Stimulated activated CD4-positive, alpha-beta T cell treated with anti-CD3 and anti-CD28 coated beads, Interleukin-1b, Interleukin-23, amount 100 ng/mL, for 1 hour (primary cell): ENCODE results near the gene SARDH.
"Not testable (repeated sequence)": the region's sequence is repeated elsewhere in the genome, so short reads cannot be mapped to it uniquely, and the experiment has no call there.

Source experiments
- DNase-seq, 2 donors: peaks; one replicate each; pipeline ENCODE4 v3.0.0-alpha.2; 2020; ENCODE audit warnings: low read depth in 2 of 2

SARDH gene

GRCh38 chr9:133777068-133777791, 39.1 kb upstream of the SARDH start:
- no peak for DNase-seq

DNA sequence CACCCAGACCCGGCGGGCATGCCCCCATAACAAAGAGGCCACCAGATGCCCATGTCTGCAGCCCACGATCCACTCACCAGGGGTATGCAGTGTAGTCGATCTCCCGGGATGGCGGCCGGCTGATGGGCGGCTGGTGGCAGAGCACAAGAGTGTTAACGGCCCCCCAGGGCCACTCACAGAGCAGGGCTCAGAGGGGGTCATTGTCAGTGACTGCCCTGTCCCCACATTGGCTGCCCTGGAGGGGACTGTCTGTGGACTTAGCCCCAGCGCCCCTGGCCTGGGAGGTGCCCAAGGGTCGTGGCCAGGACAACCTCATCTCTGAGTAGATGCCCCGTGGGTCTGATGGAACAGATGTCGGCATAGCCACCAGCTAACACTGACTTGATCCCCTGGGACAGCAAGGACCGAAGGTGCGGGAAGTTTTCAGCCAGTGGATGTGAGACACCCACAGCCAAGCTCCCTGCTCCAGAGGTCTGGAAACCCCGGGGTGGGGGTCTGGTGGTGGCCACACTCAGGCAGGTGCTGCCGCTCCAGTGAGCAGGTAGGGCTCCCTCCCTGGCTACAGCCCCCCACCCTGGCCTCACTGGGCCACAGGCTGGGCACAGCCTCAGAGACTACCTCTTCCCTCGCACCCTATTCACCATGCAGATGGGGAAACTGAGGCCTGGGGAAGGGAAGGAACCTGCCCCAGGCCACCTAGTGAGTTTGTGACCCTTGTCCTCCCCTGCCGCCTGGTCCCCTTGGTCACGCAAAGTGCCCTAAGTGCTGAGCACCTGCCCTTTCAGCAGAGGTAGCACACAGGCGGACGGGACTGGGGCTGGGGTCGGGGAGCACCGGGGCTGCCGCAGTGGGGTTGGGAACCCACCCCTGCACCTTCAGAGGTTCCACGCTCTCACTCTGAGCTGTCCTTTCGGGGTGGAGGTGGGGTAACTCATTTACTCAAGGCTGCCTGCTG, 38.1 kb upstream of the SARDH start:
- DNase-seq, result no peak

DNA sequence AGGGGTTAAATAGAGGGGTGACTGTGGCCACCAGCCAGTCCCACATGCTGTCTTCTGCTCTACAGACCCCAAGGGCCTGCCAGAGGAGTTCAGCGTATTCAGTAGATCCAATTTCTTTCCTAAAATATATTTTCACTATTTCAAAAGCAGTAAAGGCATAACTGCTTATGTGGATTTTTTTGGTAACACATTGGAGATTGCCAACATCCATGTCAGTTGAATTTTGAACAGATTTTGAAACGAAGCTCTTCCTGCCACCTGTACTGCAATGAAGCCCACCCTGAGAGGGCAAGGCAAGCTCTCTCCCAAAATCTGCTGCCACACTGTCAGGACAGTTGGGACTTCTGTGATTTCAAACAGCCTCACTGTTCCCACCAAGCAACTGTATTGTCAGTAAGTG, 37.1 kb upstream of the SARDH start:
- DNase-seq, result no peak

DNA sequence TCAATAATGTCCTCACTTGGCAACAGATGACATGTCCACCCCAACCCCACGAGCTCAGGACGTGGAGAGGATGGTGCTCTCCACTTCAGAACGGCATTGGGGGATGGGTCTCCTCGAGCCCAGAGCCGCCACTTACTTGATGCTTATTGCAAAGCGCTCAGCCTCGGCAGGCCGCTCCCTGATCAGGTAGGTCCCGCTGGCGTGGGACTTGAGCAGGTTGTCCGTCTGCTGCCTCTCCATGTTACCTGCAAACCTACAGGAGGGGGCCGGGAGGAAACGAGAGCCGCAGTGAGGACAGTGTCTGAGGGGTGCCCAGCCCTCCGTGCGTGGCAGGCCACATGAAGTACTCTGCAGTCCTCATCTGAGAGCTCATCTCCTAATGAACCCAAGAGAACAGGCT, 36.6 kb upstream of the SARDH start:
- no peak for DNase-seq

DNA sequence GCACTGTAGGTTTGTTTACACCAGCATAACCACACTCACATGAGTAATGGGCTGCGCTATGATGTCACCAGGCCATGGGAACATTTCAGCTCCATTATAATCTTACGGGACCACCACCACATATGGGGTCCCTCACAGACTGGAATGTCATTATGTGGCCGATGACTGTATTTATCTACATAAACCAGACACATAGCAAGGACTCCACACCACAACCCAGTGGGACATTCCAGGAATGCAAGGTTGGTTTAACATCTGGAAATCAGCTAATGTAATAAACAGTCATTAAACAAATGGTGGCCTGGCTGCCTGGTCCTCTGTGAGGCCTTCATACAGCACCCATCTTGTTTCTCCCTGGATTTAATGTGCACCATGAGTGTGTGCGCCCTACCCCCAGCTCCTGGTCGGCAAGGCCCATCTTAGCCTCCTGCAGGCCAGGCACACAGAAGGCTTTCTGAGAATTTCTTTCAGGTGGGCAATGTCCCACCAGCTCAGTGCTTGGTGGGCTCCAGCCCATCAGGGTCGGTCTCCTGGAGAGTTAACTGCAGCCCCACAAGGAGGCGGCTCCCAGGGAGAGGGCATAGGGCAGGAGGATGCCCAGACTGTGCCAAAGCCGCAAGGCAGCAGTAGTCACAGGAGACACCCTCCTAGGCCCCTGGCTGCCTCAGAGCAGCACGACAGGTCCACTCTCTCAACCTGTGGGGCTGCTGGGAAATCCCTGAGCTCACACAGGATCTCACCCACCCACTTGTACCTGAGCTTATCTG, 35.9 kb upstream of the SARDH start:
- DNase-seq, result no peak

- no peak for DNase-seq
These were observed 34.4 kb upstream of the SARDH start for GRCh38 chr9:133772581-133772980.

DNA sequence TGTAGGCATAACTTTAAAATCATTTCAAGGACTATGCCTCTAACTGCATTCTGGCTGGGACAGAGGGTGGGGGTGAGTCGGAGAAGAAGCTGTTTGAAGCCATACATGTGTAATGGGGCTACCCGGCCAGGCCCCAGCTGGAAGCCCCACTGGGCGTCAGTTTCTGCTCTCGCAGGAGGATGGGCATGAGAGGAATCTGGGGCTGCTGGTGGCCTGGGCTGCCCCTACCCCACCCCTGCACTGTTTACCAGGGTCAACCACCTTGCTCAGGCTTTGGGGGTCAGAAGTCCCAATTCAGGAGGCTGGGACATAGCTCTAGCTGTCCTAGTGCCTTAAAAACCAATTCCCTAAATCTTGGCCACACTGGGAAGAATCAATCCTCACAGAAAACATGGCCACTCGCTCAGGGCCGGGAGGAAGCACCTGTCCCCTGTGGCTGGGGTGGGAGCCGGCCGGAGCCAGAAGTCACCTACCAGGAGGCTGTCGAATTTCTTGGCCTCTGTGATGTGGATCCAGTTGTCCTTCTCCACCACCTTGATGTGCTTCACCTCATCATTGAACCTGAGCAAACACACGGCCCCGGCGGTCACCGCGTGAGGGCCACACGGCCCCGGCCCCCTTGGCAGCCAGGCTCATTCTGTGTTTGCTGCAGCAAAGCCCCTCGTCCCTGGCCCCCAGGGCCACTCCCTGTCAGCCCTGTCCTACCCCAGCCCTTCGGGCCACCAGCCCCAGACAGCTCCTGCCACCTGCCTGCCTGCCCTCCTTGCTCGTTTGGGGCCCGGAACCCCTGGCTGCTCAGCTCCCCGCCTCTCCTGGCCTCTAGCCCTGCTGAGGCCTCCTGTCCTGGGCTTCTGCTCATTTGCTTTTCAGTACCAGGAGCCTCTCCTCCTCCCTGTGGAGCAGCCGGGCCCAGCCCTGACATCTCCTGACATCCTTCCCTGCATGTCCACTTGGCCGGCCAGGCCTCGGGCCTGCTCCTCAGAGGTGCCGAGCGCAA, 33.6 kb upstream of the SARDH start:
- no peak for DNase-seq

DNA sequence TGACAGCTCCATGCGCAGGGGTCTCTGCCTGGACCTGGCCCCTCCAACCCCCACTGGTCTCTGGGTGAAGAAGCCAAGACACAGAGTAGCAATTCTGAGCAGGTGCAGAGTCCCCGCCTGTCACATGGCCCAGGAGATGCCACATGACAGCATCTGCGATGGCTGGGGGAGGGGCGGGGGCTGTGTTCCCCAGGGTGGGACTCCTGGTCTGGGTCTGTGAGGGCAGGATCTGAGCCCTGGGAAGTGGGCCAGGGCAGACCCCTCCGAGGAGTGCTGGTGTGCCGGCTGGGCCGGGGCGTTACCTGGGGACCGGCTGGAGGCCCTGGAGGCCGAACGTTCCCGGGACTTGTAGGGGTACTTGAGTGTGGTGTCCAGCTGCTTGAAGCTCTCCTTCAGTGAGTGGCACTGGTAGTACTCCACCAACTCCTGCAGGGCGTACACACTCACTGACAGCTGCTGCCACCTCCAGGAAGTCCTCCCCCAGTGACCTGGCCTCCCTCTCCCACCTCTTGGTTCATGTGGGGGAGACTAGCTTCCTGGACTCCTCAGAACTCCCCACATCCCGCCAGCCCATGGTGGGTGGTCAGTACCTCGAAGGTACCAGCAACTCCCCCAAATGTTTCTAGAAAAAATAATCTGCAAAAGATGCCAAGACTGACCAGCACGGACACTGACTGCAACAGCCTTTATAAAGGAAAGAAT, 32.1 kb upstream of the SARDH start:
- no peak for DNase-seq

- DNase-seq, result no peak
These were observed 31.4 kb upstream of the SARDH start for GRCh38 chr9:133769511-133770075.

DNA sequence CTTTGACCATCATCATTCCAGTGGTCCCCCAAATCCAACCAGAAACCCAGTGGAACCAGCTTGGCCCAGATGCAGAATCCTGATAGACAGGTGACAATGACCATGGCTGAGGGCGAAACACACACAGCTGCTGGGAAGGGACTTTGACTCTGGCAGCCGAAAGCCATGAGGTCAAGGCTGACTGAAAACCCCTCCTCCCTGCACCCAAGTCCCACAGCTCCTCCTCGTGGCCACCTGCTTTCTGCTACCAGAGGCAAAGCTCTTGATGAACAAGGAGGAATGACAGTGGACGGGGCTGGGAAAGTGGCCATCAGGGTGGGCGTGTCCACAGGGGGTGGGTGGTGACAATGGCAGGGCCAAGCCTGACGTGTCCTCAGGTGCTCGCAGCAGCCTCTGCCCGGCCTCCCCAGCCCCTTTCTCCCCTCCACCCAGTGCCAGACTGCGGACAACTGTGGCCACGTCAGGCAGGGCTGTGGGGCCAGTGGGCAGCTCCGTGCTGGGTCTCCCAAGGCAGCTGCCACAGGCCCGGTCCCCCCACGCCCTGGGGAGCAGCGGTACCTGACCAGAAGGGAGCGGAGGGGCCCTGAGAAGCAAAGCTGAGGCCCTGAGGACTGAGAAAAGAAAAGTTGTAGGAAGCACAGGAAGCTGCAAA, 30.8 kb upstream of the SARDH start:
- no peak for DNase-seq

GRCh38 chr9:133768371-133768858, 30.3 kb upstream of the SARDH start:
- no peak for DNase-seq

DNA sequence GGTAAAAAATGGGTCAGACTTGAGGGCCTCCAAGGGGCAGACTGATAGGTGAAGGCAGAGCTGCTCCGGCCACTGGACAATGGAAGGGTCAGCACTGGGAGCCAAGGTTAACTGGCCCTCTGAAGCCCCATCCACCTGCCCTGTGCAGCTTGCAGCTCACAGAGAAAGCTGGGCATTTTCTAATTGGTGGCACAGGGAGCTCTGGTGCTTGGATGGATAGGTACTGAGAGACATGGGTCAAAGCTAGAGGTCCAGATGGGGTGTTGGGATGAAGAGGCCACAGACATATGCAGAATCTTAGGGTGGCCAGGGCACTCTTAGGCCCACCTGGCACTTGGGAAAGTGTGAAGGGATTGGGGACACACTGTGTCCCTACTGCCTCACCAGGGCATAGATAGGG, 29.5 kb upstream of the SARDH start:
- DNase-seq, result no peak

GRCh38 chr9:133767008-133767407, 28.9 kb upstream of the SARDH start:
- no peak for DNase-seq

DNA sequence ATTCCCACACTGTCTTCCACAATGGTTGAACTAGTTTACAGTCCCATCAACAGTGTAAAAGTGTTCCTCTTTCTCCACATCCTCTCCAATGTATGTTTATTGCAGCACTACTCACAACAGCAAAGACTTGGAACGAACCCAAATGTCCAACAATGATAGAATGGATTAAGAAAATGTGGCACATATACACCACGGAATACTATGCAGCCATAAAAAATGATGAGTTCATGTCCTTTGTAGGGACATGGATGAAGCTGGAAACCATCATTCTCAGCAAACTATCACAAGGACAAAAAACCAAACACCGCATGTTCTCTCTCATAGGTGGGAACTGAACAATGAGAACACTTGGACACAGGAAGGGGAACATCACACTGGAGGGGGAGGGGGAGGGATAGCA, 28.1 kb upstream of the SARDH start:
- not testable (repeated sequence) for DNase-seq

DNA sequence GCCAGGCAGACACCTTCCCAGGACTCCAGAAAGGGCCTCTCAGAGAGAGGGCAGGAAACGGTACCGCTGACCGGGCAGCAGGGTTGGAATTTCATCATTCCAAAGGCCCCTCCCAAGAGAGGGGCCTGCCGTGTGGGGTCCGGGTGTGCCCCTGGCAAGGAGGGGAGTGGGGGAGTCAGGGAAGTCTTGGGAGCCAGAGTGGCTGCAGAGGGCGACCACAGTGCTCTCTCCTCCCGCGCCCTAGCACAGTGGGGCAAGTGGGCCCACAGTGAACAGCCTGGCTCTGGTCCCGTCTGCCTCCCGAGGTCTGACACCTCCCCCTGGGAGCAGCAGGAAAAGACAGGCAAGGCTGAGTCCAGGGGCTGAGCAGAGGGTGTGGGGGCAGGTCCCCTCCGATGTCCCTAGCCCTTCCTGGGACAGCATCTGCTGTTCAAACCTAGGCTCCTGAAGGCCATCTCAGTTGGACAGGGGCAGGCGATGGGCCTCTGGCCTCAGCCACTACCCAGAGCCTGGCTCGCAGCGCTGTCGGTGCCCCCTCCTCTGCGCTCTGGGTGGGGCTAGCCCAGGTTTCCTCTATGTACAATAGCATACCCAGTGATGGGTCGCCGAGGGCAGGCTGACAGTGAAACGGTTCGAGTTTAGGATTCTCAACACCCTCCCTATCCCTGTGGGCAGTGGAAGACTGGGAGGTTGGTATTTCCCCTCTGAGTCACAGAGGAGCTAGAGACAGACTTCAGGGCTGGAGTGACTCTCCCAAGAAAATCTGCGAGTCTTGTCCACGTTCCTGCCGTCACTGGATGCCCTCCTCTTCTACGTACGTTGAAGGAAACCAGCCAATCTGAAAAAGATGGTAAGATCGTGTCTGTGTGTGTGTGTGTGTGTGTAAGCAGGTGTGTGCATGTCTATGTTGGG, 25.4 kb upstream of the SARDH start:
- no peak for DNase-seq

GRCh38 chr9:133762488-133763271, 24.5 kb upstream of the SARDH start:
- DNase-seq, result no peak

DNA sequence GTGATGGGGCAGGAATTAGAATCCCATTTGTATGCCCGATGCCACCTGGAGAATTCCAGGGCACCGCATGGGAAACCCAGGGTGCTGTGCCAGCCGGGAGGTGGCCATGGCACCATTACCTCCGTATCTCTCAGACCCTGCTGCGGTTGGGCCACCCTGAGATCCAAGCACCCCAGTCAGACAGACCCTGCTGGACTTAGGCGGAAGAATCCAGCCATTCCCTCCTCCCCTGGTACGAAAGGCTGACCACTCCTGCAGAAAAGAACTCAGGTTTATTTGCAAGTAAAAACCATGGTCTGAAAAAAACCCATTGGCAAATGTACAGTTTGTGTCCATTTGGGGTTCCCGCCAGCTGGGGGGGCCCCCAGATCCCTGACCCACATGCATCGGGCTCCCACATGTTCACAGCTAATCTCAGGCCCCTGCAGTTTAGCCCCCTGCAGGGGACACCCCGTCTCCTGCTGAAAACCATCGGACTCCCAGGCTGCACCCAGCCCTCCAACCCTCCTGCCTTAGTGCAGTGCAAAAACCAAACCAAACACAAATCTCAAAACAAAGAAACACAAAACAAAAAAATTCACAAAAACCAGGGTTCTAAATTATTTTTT, 23.6 kb upstream of the SARDH start:
- DNase-seq, result no peak
